ENCODE results near the gene SEBOX.

Gene SEBOX

DNA sequence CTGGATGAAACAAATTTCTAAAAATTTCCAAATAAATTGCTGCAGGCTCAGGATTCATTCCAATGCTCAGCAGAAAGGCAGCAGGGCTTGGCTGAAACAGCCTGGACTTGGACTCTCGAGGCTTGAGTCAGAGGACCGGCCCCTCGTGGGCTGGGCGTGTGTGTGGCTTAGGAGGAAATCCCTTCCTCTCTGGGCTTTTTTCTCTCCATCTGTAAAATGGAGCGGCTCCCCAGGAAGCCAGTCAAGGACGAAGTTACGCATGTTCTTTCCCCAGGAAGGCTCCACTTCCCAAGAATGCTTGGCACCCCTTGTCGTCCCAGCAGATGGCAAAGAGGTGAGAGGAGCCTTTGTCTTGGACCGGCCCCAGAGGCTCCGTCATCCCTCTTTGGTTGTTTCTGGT is 27.5 kb upstream of the SEBOX start:
- no peak for FAIRE-seq

DNA sequence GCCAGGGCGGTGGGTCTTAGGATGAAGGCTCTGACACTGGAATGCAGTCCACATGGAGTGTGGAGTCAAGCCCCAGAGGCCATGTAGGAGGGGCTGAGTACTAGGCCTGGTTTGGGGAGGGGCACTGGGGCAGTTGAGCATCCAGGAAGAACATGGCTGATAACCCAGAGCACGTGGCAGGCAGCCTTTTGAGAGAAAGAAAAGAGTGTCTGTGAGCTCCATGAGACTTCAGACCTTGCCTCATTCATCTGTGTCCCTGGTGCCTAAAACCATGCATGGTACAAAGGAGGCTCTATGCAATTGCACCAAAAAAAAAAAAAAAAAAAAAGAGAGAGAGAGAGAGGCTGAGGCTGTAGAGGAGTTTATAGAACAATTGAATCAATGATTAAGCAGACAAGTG is 26.4 kb upstream of the SEBOX start:
- no peak for FAIRE-seq

DNA sequence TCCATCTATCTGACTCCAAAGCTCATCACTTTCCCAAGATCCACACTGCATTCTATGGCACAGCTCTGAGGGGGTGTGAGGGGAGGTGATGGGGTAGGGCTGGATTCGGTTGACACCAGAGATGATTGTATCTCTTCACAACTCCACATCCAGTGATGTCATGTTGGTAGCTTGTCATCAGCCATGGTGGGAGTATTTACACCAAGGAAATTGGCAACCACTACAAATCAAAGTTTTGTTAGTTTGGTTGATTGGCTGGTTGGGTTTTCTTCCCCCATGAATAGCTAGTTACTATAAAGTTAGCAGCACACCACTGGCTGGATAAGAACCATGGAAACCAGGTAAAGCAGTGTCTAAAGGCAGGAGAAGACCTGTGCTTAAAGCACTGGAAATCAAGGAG is 26.0 kb upstream of the SEBOX start:
- no peak for FAIRE-seq

DNA sequence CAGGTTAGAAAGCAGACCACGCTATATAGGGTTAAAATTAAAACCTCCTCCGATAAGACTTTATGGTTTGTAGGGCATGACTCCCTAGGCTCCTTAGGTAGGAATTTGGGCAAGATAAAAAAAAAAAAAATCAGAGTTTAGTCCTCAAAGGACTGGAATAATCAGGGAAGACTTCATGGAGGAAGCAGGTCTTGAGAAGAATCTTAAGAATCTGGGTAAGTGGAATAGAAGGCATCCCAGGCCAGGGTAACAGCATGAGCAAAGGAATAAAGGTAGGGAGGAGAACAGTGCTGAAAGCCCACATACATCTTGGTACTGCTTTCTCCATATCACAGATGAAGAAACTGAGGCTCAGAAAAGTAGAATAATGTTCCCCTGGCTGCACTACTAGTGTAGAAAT is 25.6 kb upstream of the SEBOX start:
- no peak for FAIRE-seq

DNA sequence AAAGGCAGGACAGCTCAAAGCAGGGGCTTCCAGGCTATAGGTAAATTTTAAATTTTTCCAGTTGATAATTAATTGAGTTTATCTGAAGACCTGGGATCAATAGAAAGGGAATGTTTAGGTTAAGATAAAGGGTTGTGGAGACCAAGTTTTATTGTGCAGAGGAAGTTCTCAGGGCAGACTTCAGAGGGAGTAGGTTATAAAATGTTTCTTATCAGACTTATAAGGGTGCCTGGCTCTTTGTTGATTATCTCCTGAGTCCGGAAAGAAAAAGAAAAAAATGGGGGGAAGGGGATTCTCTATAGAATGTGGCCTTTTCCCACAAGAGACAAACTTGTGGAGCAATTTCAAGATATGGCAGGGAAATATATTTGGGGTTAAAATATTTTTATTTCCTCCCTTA is 25.1 kb upstream of the SEBOX start:
- no peak for FAIRE-seq

DNA sequence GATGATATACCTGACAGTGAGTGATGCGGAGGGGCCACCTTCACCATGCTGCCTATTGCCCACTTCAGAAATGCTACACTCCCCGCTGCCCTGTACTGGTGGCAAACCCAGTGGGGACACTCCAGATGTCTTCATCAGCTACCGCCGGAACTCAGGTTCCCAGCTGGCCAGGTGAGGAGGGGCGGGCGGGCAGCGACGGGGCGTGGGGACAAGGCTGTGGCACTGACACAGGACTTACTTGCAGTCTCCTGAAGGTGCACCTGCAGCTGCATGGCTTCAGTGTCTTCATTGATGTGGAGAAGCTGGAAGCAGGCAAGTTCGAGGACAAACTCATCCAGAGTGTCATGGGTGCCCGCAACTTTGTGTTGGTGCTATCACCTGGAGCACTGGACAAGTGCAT is 23.1 kb upstream of the SEBOX start:
- no peak for FAIRE-seq

DNA sequence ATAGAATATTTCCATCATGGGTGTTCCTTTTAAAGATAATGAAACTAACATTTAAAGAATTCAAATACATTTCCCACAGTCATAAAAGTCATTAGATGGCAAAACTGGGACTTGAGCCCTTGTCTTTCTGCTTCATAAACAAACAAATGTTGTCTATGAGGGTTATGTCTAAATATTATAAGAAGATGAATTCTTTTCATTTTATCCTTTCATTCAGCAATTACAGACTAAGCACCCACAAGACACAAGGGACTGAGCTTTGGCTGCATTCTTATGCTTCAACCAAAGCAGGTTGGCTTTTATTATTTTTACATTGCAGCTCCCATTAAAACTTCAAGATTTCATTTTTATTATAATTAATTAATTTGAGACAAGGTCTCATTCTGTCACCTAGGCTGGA is 21.4 kb upstream of the SEBOX start:
- FAIRE-seq = no peak

DNA sequence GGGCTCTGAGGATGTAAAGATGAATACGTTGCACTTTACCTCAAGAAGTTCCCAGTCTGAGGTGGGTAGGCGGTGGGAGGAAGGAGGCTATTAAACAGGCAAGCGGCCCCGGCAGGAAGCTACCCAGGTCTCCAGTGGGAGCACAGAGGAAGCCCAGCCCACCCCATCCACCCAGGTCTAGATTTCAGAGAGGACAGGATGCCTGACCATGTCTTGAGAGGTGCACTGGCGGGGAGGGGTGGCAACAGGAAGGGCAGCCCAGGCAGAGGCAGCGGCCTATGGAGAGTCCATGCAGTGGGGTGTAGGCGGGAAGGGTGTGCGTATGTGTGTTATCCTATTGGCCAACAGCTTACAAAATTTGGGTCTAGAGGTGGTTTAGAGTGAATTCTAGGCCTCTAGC is 20.4 kb upstream of the SEBOX start:
- FAIRE-seq = no peak

DNA sequence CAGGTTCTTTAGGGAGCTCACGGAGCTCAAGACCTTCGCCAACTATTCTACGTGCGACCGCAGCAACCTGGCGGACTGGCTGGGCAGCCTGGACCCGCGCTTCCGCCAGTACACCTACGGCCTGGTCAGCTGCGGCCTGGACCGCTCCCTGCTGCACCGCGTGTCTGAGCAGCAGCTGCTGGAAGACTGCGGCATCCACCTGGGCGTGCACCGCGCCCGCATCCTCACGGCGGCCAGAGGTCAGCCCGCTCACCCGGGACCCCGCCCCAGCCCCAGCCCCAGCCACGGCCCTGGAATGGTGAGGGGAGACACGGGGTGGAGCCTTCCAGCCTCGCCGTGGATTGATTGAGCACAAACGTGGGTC is 20.0 kb upstream of the SEBOX start:
- no peak for FAIRE-seq

DNA sequence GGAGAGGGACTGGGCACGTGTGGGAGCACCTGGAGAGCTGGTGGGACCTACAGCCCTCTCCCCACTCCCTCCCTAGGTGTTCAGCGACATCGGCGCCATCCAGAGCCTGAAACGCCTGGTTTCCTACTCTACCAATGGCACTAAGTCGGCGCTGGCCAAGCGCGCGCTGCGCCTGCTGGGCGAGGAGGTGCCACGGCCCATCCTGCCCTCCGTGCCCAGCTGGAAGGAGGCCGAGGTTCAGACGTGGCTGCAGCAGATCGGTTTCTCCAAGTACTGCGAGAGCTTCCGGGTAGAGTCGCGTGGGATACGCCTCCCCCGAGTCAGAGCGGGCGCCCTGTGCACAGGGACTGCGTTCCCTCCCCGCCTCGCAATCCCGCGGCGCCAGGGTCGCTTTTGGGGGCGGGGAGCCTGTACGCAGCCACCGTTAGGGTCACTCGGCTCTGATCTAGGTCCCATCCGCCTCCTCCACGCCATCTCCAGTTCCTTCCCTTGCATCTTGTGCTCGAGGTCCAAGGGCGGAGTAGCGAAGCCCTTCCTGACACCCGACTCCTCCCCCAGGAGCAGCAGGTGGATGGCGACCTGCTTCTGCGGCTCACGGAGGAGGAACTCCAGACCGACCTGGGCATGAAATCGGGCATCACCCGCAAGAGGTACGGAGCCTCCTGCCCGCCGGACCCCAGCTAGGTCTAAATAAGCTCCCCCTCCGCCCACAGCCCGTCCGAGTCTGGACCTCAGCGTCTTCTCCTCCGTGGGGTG is 19.5 kb upstream of the SEBOX start:
- FAIRE-seq = no peak

DNA sequence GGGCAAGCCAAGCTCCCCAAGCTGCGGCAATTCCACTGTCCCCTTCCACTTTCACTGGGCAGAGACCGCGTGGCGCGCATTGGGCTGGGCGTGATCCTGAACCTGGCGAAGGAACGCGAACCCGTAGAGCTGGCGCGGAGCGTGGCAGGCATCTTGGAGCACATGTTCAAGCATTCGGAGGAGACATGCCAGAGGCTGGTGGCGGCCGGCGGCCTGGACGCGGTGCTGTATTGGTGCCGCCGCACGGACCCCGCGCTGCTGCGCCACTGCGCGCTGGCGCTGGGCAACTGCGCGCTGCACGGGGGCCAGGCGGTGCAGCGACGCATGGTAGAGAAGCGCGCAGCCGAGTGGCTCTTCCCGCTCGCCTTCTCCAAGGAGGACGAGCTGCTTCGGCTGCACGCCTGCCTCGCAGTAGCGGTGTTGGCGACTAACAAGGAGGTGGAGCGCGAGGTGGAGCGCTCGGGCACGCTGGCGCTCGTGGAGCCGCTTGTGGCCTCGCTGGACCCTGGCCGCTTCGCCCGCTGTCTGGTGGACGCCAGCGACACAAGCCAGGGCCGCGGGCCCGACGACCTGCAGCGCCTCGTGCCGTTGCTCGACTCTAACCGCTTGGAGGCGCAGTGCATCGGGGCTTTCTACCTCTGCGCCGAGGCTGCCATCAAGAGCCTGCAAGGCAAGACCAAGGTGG is 16.3 kb upstream of the SEBOX start:
- no peak for FAIRE-seq

DNA sequence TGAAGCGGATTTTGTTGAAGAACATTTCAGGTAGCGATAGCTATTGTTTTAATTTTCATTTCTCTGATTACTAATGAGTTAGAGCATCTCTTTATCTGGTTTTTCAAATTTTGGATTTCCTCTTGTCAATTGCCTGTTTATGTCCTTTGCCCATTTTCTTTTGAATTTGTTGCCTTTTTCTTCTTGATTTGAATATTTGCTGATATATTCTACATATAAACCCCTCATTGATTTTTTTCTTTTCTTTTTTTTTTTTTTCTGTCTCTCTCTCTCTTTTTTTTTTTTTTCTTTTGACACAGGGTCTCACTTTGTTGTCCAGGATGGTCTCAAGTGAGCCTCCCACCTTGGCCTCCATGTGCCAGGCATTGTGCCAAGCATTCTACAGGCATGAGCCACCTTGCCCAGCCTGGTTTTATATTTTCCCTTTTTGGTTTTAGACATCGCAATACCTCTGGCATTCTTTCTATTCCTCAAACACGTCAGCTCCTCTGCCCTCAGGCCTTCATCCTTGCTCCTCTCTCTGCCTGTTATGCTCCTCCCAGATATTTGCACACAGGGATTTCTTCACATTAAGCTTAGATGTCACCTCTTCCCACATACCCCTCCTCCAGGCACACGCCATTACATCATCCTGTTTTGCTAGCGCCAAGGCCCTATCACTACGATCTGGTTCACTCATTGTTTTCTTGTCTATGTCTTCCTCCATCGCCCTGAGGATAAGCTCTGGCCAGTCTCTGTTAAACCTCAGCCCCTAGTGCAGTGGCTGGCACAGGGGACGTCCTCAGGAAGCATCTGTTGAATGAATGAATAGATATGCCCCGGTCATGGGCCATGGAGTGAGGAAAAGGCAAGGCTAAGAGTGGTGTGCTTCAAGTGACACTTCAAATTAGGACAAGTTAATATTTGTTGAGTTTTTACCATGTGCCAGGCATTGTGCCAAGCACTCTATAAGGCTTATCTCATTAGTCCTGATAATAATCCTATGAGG is 15.1 kb upstream of the SEBOX start:
- no peak for FAIRE-seq

DNA sequence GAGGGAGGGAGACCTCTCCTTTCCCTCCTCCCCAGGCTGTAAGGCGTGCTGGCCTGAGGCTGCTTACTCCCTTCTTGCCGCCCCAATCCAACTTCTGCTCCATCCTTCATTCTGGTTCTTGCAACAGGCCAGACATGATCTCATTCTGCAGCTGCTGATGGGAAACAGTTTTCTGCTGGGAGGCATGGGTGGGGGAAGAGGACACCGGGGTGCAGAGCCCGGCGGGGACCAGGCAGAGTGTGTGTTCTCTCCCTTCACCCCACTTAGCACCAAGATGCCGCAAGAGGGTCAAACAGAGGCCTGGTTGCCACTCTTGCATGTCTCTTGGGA is 7.9 kb upstream of the SEBOX start:
- no peak for FAIRE-seq

DNA sequence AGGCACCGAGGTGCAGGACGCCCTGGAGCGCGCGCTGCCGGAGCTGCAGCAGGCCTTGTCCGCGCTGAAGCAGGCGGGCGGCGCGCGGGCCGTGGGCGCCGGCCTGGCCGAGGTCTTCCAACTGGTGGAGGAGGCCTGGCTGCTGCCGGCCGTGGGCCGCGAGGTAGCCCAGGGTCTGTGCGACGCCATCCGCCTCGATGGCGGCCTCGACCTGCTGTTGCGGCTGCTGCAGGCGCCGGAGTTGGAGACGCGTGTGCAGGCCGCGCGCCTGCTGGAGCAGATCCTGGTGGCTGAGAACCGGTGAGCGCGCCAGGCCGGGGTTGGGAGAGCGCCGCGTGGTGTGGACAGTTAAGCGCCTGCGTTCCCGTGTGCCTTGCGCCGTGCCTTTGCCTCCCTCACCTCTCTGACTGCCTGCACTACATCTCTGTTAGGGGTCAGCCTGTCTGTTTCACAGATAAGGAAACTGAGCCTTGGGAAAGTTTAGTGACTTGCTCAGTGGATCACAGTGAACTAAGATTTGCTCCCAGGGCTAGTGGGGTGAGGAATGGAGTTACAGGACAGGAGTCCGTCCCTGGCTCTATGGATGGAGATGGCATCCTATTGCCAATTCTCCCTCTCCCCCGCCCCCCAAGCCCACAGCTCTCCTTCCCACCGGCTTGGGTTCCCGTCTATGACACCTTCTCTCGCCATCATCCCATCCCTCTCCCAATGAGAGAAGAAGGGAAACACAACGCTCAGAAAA is 7.4 kb upstream of the SEBOX start:
- no peak for FAIRE-seq

DNA sequence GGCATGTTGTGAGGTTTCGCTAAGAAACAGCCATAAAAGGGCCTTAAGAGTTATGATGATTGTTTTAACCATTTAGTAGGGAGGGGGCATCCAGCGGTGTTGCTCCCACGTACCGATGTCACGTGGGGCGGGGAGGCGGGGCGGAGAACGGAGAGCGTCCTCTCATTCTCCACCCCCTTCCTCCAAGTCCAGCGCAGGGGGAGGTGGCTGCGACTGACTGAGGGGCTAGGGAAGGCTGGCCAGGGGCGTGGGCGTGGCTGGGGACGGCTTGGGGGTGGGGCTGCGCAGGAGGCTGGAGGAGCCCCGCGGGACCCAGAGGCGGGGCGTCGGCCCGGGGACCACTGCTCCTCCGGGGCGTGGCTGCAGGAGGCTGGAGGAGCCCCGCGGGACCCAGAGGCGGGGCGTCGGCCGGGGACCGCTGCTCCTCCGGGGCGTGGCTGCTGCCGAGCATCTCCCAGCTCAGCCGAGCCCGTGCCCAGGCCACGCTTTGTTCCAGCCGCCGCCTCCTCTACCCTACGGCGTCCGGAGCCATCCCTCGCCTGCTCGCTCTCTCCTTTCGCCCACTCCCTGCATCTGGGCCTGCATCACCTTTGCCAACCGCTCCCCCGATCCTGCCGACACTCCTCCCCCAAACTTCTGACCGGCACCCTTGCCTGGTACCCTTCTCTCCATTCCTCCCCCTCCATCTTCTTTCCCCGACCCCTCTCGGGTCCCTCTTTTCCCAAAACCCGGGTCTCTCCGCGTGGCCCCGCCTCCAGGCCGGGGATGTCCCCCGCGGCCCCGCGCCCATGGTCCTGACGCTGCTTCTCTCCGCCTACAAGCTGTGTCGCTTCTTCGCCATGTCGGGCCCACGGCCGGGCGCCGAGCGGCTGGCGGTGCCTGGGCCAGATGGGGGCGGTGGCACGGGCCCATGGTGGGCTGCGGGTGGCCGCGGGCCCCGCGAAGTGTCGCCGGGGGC is 6.5 kb upstream of the SEBOX start, which contains the start of gene SARM1:
Gene SARM1, plus strand, starts transcription at position 450 of the 958 bp plus-strand sequence. Its CDS starts 339 bp downstream, at position 789.
- no peak for FAIRE-seq

DNA sequence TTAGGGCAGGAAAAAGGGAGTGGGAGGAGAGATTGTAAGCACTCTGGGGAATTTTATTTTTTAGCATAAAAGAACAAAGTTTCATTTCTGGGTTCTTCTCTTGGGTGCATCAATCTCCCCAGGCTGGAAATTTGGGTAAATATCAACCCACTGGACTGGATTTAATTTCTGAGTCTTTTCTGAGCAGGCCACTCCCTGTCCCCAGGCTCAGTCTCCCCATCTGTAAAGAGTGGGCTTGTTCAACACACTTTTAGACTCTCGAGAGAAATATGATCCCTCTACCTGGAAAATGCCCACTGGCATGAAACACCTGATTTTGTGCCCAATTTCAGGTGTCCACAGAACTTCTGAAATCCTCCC is 5.7 kb upstream of the SEBOX start:
- no peak for FAIRE-seq

DNA sequence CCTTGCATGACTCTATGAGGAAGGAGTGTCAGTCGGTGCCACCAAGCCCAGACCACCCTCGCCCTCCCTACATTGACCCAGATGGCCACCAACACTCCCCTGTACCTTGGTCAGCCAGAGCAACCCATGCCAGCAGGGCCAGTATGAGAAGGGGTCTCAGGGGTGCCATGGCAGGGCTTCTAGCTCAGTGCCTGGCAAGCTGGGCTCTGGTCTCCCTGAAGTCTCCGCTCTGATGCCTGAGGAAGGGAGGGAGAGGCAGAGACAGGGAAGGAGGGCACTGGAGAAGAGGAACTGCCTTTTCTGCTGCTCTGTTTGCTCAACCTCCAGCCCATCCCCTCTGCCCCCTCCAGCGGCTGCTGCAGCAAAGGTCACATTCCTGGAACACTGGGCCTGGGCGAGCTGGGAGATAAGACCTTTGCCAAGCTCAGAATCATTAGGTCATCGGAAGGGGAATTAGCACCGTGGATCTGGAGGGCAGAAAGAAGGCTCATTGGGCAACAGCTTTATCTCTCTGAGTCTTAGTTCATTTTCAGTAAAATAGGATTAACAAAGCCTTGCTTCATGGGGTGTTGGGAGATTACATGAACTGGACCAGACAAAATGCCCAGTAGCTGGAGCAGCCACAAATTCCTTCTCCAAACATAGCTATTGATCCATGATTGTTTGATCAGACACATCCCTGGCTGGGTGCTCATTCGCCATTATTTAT is 5.2 kb upstream of the SEBOX start, which contains the start of gene VTN:
Gene VTN, minus strand, starts transcription at position 273 of the 709 bp plus-strand sequence. Its CDS starts 104 bp downstream, at position 169.
- FAIRE-seq = no peak

DNA sequence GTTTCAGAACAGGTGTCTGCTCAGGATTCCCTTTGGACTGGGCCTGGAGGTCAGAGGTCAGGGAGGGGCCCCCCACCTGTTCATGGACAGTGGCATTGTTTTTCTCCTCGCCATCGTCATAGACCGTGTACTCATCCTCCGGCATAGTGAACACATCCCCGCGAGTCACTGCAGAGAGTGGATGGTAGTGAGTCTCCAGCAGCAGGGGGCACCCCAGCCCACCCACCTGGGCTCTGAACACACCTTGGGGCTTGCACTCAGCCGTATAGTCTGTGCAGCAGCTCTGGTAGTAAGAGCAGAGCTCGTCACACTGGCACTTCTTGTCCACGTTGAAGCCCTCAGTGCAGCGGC is 4.7 kb upstream of the SEBOX start:
- FAIRE-seq = no peak

DNA sequence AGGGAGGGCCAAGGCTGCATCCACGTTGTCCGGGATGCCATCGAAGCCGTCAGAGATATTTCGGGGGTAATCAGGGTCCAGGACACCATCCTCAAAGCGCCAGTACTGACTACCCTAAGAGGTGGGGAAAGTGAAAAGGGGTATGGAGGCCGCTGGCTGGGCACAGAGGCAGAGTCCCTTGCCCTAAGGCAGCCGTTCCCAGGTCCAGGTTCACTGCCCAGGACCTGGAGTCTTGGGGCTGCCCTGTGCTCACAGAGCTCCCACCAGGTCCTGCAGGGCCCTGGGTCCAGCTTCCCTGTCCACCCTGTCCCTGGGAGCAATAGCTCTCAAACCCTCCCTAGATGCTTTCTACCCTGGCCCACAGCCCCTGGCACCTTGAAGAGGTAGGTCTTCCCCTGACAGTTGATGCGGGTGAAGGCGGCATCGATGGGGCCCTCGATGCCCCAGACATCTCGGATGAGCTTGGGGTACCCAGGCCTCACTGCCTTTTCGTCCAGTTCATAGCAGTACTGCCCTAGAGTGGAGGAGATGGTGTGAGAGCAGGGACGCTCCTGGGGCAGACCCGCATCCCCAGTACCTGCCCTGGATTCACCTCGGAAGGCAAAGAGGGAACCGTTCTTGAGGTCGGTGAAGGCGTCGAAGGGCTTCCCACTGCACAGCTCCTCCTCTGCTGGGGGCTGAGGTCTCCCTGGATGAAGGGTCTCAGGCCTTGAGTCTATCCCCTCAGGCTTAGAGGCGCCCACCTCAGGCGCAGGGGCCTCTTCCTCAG is 4.1 kb upstream of the SEBOX start:
- no peak for FAIRE-seq

DNA sequence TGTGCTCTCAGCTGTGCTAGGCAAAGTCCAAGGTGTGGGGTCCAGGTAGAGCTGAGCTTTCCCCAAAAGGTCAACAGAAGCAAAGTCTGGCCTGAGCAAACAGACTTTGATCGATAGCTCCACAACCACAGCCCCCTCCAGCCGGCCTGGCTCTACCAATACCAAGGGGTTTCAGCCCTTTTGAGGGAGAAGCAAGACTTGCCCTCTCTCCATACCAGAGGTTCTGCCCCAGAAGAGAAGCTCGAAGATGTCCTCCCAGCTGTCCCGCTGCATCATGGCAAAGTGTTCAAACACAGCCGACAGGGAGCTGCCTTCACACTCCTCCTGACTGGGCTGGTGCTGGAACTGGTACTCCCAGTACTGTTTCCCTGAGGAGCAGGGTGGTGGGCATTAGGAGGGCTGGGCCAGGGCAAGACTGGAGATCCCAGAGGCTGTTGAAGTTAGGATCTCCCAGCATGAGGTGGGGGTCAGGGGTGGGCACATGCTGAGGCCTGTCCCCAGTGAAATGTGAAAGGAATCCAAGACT is 3.4 kb upstream of the SEBOX start:
- no peak for FAIRE-seq
